Measurements from ENCODE around the gene EML1. TPM values are rescaled to one million over a fixed set of nuclear protein-coding genes. Genes with fewer than 3 reads are reported as not detected.

The EML1 gene
- total RNA-seq, 1 donor from 2014 or later, result 42.9 TPM

GRCh38 chr14:99818503-99819036 is 25.4 kb downstream of the EML1 start:
- intact Hi-C loops (cut with micrococcal nuclease), result no loop called here
- DNase-seq, result no peak

GRCh38 chr14:99819514-99819913 is 26.3 kb downstream of the EML1 start:
- ATAC-seq, result no peak
- intact Hi-C loops (cut with micrococcal nuclease), result no loop called here
- no peak for DNase-seq

More at GRCh38 chr14:99818503-99819036, 25.4 kb downstream of the EML1 start:
- ATAC-seq, result no peak

GRCh38 chr14:99820702-99821331 is 27.6 kb downstream of the EML1 start:
- ATAC-seq, result no peak
- intact Hi-C loops (cut with micrococcal nuclease), result no loop called here
- no peak for DNase-seq

- intact Hi-C loops (cut with micrococcal nuclease), result no loop called here
- DNase-seq (no peak), ATAC-seq (peak; percentile 52)
These were observed 28.6 kb downstream of the EML1 start for GRCh38 chr14:99821519-99822508.

GRCh38 chr14:99822800-99823455 is 29.7 kb downstream of the EML1 start:
- DNase-seq (peak; percentile 36), ATAC-seq (peak; percentile 68)
- intact Hi-C loops (cut with micrococcal nuclease), result no loop called here

GRCh38 chr14:99824776-99825175 is 31.6 kb downstream of the EML1 start:
- intact Hi-C loops (cut with micrococcal nuclease), result no loop called here
- ATAC-seq (no peak), DNase-seq (no peak)

DNA sequence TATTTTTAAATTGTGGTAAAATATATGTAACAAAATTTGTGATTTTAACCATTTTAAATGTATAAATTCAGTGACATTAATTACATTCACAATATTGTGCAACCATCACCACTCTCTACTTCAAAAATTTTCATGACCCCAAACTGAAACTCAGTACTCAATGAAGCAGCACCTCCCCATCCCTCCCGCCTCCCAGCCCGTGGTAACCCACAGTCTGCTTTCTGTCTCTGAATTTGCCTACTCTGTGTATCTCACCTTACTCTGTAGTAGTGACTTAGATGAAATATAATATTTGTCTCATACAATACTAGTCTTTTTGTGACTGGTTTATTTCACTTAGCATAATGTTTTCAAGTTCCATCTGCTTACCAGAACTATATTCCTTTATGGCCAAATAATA is 36.2 kb downstream of the EML1 start:
- ATAC-seq (no peak), DNase-seq (no peak)
- intact Hi-C loops (cut with micrococcal nuclease), result no loop called here

GRCh38 chr14:99831303-99831702 is 38.1 kb downstream of the EML1 start:
- ATAC-seq, result no peak
- intact Hi-C loops (cut with micrococcal nuclease), result no loop called here
- DNase-seq, result no peak

- intact Hi-C loops (cut with micrococcal nuclease), result no loop called here
These were observed 38.9 kb downstream of the EML1 start for GRCh38 chr14:99831903-99832685.

GRCh38 chr14:99837822-99838221 is 44.6 kb downstream of the EML1 start:
- no peak for DNase-seq
- intact Hi-C loops (cut with micrococcal nuclease), result no loop called here

More at GRCh38 chr14:99831903-99832685, 38.9 kb downstream of the EML1 start:
- no peak for DNase-seq
- ATAC-seq, result no peak

GRCh38 chr14:99838639-99839134 is 45.5 kb downstream of the EML1 start:
- intact Hi-C loops (cut with micrococcal nuclease), result no loop called here
- DNase-seq (no peak), ATAC-seq (no peak)

More at GRCh38 chr14:99837822-99838221, 44.6 kb downstream of the EML1 start:
- ATAC-seq, result no peak

DNA sequence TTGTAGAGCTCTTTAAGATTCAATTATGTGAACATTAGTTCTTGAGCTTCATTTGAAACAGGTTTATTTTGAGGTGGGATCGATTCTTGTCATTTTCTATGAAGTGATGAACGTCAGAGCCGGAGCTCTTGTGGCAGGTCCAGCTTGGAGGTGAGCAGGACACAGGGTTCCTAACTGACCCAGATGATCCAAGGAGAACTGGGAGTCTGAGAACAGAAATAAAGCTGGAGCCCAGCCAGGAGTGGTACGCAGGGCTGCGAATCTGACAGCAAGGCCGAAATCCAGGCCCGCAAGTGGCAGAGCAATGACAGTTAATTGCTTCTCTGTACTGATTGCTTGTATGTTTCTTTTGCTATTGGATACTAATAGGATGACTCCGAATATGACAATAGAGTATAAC is 46.5 kb downstream of the EML1 start:
- ATAC-seq (peak; percentile 70), DNase-seq (peak; percentile 31)
- intact Hi-C loops (cut with micrococcal nuclease), result no loop called here

DNA sequence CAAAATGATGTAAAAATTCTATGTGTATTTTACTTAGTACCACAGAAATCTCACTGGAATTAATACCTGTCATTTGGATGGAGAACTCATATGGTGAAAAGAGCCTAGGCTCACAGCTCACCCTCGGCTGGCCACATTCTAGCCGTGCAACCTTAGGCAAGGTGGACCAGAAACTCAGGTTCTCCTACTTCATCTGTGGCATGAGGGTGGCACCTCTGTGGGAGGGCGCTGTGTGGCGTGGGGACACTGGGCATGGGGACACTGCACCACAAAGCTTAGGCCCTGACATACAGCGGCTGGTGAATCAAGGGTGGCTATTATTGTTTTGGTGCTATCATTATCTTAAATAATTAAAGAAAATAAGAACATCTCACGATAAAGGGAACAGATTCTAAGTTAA is 47.1 kb downstream of the EML1 start:
- ATAC-seq (peak; percentile 42), DNase-seq (no peak)
- intact Hi-C loops (cut with micrococcal nuclease), result no loop called here

GRCh38 chr14:99840774-99841305 is 47.6 kb downstream of the EML1 start:
- ATAC-seq (peak; percentile 65), DNase-seq (no peak)
- intact Hi-C loops (cut with micrococcal nuclease), result no loop called here

DNA sequence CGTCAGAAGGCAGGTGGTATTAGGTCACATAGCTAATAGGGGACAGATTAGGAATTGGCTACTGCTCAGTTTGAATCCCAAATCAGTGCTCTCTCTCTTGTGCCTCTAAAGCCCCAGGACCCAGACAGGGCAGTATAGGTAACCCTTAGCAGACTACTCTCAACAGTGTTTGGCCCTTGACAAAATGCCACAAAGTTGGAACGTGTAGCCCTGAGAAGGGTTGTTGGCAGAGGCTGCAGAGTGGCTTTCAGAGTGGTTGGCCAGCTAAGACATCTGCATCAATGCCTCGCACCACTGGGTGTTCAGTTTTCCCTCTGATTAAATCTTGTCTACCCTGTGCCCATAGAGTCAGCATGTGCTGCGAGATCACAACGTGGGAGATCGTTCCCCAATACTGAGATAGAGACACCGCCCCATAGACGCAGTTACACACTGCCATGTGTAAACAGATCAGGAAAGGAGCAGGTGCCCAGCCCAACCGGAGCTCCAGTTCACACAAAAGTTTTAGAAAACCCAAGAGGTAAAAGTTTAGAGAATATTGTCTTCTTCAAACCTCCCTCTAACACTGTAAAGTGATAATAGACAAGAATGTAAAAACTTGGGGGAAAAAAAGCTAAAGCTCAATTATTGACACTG is 48.3 kb downstream of the EML1 start:
- DNase-seq (peak; percentile 37), ATAC-seq (peak; percentile 84)
- intact Hi-C loops (cut with micrococcal nuclease), result no loop called here

GRCh38 chr14:99842141-99842540 is 48.9 kb downstream of the EML1 start:
- DNase-seq, result no peak
- intact Hi-C loops (cut with micrococcal nuclease), result no loop called here
- no peak for ATAC-seq

DNA sequence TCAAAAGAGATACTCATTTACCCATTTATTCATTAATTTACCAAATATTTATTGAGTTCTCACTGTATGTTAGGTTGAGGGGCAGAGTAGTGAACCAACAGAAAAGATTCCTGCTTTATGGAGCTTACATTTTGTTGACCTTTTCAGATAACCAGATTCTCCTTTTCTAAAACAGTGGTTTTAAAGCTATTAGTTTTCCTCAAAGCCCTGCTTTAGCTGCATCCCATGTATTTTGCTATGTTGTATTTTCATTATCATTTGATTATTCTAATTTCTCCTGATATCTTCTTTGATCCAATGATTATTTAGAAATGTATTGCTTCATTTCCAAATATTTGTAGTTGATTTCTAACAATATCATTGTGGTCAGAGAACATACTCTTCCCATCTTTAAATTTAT is 53.6 kb downstream of the EML1 start:
- DNase-seq (no peak), ATAC-seq (no peak)
- intact Hi-C loops (cut with micrococcal nuclease), result no loop called here

DNA sequence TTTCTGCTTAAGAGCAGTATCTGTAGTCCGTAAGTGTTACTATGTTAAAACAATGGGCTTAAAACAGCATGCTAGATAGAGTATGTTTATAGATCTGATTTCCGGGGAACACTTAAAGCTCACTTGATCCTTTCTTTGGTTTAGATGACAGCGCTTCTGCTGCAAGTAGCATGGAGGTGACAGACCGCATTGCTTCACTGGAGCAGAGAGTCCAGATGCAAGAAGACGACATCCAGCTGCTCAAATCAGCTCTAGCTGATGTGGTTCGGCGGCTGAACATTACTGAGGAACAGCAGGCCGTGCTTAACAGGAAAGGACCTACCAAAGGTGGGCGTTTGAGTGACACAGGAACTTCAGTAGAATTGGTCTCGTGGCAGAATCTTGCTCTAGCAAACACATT is 57.5 kb downstream of the EML1 start:
- DNase-seq, result no peak
- no peak for ATAC-seq
- intact Hi-C loops (cut with micrococcal nuclease), result no loop called here

All from left ventricle myocardium superior (tissue), 1 donor.